Esophagus mucosa (tissue), 1 donor: ENCODE data around the gene GALNT2. TPM values are rescaled to one million over a fixed set of nuclear protein-coding genes. Genes with fewer than 3 reads are reported as not detected.

ENCODE experiments used
- ATAC-seq: fragments of 200-7000 bp; cut with Tn5 transposase; one replicate; pipeline ENCODE4 v1.9.1; 2020
- total RNA-seq: library from RNA; stranded (reverse); gene quantifications from one replicate; pipeline ENCODE4 v1.2.4, GENCODE V29; 2023
- donor health status: DM: yes; HTN: yes; CAD: no.

GALNT2 gene
- total RNA-seq, 1 donor from 2014 or later = 37.6 TPM

GRCh38 chr1:230135726-230136125 lies 68.7 kb downstream of the GALNT2 start:
- ATAC-seq = no peak

DNA sequence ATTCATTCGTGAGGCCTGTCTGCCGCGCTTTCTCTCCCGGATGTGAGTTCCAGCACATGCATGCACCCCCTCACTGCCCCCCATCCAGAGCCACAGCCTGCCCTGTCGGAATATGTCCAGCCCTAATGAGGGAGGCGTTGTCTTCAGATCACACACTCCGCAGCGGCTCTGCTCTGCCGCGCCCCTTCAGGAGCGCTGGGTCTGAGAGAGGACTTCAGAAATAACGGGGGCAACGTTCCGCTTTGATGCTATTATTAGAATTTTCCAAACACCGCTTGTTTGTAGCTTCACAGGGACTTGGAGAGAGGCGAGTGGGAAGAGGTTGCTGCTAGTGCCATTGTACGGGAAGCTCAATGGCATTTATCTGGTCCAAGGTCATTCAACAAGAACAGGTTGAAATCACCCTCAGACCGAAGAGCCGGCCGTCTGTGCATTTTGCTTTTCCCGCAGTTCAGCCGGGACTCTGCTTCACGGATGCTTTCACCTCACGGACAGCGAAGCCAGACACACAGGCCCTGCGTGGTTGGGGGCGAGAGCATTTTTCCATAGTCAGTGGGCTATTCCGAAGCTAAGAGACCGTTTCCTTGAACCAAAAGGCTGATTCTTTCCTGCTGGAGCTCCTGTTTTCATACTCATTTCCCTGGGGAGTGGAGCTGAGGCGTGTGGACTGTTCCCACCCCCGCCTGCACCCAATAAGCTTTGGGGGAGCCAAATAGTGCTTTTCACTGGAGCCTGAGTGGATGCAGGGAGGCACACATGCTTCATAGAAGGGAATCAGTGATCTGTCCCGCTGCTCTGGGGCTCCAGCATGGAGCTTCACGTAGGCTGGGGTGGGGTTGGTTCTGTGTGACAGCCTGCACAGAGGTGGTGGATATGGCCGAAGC lies 69.7 kb downstream of the GALNT2 start:
- no peak for ATAC-seq

DNA sequence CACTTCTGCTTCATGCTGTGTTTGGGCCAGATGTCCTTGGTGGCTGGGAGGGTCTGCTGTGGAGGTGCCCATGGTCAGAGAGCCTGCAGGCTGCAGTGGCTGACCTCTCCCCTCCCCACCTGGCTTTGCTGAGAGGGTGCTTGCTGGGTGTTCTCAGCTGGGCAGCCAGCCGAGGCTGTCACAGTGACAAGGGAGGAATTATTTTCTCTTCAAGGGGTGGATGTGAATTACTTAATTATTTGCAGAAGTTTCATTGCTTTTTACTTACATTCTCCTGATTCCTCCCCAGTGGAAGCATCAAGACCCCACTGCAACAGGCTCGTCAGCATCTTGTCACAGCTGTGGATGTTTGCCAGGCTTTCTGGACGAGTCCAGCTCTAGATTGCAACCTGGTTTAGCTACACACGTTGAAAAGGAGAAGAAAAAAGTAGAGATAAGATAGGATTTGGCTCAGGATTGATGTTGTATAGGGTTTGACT lies 70.3 kb downstream of the GALNT2 start:
- no peak for ATAC-seq

GRCh38 chr1:230138561-230139239 lies 71.7 kb downstream of the GALNT2 start:
- ATAC-seq = no peak

DNA sequence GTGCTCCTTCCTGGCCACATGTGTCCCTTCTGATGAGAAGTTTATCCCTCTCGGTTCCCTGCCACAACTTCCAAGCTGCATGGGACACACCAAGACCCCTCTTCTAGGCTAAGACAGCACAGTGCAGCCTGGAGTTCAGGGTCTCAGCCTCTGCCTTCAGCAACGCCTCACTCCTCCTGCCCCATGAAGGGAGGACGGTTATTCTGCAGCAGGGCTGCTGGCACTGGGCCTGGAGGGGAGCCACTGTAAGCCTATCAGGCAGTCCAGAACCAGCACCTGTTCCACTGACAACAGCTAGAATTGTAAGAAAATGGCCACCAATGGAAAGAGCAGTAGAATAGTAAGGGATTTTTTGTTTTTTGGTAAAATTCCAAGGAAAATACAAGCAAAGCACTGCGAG lies 72.3 kb downstream of the GALNT2 start:
- ATAC-seq = no peak

GRCh38 chr1:230139741-230140140 lies 72.7 kb downstream of the GALNT2 start:
- ATAC-seq = peak; percentile 47

DNA sequence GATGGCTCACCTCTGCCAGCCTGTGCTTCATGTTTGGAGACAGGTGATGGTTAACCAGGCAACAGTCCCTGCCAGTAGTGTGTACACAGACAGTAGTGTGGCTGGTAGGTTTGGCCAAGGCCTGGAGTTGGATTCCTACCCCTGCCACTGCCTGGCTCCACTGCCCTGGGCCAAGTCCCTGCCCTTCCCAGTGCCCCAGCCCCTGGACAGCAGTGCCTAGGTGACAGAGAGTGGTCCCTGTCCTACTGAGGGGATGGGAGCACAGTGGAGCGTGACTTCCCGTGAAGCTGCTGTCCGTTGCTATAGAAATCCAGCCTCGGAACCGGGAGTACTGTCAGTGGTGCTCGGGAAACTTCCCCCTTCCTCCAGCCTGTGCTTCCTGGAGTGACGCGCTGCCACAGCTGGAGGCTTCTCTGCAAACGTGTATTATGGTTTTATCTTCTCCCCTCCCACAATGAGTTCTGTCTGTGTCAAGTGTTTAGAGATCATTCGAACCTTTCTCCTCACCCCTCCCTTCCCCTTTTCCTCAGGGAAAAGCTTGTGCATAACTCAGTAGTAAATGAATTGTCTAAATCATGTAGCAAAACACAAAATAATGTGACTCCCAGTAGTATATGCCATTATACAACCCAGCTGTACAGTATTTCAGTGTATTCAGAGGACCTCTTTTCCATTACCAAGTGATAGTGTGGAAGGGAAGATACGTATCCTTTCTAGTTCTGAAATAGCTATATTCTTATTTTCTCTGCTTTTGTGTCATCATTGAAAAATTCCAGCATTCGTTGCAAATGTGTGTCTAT lies 73.4 kb downstream of the GALNT2 start:
- ATAC-seq = peak; percentile 15

DNA sequence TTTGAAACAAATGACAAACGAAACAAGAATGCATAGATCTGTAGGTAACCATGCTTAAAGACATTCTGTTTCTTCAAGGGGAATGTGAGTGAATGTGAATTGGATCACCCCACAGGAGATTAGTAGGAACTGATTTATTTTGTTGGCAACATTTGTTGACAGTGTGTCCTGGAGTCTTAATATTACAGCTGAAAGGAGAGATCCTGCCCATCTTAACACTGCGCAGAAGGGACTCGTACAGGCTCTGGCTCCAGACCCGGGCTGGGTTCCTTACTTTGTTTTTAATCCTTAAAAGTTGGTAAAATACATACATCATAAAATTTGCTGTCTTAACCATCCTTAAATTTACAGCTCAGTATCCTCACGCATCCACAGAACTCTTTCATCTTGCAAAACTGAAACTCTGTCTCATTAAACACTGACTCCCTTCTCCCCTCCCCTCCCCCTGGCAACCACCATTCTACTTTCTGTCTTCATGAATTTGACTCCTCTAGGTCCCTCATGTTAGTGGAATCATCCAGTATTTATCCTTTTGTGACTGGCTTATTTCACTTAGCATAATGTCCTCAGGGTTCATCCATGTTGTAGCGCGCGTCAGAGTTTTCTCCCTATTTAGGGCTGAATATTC lies 74.1 kb downstream of the GALNT2 start:
- no peak for ATAC-seq

- ATAC-seq = no peak
Measured at GRCh38 chr1:230141797-230142607, 75.0 kb downstream of the GALNT2 start.

- ATAC-seq = no peak
Measured at GRCh38 chr1:230142608-230143210, 75.7 kb downstream of the GALNT2 start.

DNA sequence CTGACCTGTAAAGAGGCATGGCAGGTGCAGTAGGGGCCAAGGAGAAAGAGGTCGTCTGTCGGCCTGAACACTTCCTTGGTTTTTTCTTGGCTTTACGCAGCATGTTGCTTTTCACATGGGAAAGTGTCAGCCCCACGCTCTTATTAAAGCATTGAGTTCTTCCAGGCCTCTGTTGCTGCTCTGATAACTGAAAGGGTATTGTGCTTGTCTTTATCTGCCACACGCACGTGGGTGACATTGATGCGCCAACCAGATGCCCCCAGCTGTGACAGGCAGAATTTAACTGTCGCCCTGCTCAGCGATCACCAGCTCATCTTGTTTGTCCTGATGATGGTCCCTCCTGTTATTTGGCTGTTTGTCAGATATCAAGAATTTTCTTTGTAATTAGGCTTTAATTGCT lies 76.5 kb downstream of the GALNT2 start:
- ATAC-seq = no peak

- ATAC-seq = peak; percentile 67
Measured at GRCh38 chr1:230144010-230144614, 77.1 kb downstream of the GALNT2 start.

DNA sequence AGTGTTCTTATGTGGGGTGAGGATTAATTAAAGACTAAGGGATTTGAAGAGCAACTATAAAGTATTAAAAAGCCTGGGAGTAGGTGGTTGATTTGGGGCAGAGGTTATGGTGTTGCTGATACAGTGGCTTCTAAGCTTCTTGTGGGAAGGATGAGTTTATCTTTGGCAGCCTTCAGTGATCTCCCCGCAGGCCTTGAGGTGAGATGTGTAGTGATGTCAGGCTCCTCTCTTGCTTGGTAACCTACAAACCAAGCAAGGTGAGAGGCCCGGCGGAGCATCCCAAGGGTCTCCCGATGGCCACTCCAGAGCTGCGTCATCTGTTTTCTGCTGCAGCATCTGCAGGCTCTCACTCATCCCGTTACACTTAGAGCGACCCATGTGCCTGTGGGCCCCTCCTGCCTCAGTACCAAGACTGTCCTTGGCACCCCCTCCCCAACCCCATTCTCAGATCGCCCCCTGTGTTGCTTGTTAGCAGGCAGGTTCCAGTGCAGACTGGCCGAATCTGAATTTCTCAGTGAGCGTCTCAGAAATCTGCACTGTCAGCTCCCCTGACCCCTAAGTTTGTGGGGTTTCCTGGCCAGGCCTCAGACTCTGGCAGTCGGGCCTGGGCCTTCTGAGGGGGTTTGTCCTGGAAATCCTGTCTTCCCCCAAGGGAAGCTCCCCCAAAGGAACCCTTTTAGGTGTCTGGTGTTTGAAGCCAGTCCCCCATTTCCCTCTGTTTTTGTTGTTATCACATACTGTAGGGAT lies 77.9 kb downstream of the GALNT2 start:
- no peak for ATAC-seq

DNA sequence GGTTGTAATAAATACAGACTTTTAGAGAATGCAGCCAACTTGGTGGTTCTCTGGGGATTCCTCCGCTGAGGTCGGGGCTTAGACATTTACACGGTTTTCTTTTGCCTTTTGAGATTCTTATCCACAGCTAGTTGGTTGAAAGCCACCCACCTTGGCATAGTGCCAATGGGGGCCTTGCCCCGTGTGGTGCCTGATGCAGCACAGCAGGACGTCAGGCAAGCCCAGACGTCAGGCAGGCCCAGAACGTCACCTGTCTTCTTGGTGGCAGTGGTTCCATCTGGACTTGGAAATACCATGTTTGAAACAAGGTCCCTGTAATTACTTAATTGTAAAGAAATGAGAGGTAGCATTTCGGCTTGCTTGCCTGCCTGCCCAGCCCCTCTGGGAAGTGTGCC lies 78.5 kb downstream of the GALNT2 start:
- no peak for ATAC-seq

- ATAC-seq = no peak
Measured at GRCh38 chr1:230145953-230146476, 79.0 kb downstream of the GALNT2 start.

DNA sequence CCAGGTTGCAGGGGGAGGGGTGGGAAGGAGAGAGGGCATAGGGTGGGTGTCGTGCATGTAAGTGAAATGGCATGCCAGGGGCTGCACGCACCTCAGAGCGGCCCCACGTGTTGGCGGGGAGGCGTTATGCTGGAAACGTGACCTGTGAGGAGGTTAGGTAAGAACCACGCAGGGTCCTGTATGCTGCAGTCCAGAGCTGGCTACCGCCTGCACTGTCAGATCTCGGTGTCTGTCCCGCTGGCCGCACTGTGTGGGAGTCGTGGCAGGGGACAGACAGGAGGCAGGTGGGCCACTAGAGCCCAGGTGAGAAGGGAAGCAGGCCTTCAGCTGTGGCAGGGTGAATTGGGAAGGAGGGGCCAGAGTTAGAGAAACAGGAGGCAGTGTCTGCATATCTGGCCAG lies 79.7 kb downstream of the GALNT2 start:
- ATAC-seq = no peak

GRCh38 chr1:230147253-230148125 lies 80.5 kb downstream of the GALNT2 start:
- ATAC-seq = no peak

GRCh38 chr1:230148126-230148652 lies 81.2 kb downstream of the GALNT2 start:
- no peak for ATAC-seq
